ENCODE measurements around the gene WWP2. TPM values are rescaled to one million over a fixed set of nuclear protein-coding genes. Genes with fewer than 3 reads are reported as not detected.

WWP2 gene
- polyA plus RNA-seq, 1 donor from 2014 or later: 11.9 TPM

- Histone ChIP-seq H3F3A (ENCODE audit: insufficient read depth, low read length, poor library complexity, severe bottlenecking) (no peaks in the 10 kb centered on the region), H3K36me3 (ENCODE audit: insufficient read depth, low read length) (no peaks in the 10 kb centered on the region)
- TF ChIP-seq EP300 (conservative IDR thresholded peaks at IDR 0.05; ENCODE audit: poor library complexity, severe bottlenecking) (no peak), SMC3 (conservative IDR thresholded peaks at IDR 0.05; ENCODE audit: poor library complexity) (no peak), REST (IDR thresholded peaks at IDR 0.05; ENCODE audit: borderline replicate concordance) (no peak), MXI1 (conservative IDR thresholded peaks at IDR 0.05; ENCODE audit: poor library complexity, severe bottlenecking) (no peak), EZH2 (IDR thresholded peaks at IDR 0.05; ENCODE audit: borderline replicate concordance, insufficient read depth, low read length, poor library complexity, severe bottlenecking) (no peak), CTCF (IDR thresholded peaks at IDR 0.05; ENCODE audit: poor library complexity, severe bottlenecking) (no peak), POLR2AphosphoS5 (IDR thresholded peaks at IDR 0.05) (no peak), RAD21 (conservative IDR thresholded peaks at IDR 0.05) (no peak), TAF1 (IDR thresholded peaks at IDR 0.05; ENCODE audit: low read depth) (no peak)
These were observed 74.1 kb downstream of the WWP2 start for GRCh38 chr16:69836257-69836656.

DNA sequence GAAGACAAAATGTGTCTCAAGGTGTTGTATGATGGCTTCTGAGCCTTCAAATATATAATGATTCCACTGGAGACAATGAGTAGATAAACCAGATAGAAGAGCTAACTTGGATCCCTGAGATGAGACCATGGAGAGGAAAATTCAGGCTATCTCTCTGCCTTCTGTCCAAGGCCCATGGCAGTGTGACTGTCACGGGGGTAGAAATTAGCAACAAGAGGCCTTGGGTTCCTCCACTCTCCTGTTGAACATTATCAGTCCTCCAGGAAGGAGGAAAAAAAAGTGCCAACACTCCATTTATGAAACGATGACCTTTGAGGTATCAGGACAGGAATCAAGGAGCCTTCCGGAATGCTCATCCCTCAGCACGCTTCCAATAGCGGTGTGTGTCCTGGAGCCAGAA is 75.2 kb downstream of the WWP2 start:
- H3K9ac ChIP-seq (ENCODE audit: low read length): no peak overlapping the region
- no peaks in the 10 kb centered on the region for H4K20me1 ChIP-seq (ENCODE audit: insufficient read depth)
- no peaks in the 10 kb centered on the region for H3K36me3 ChIP-seq (ENCODE audit: insufficient read depth, low read length)
- H3K4me3 ChIP-seq (ENCODE audit: low read length): no peak overlapping the region
- no peak overlapping the region for H3K27ac ChIP-seq (ENCODE audit: low read length)
- H3K9me3 ChIP-seq (ENCODE audit: low read length): no peaks in the 10 kb centered on the region
- no peaks in the 10 kb centered on the region for H3F3A ChIP-seq (ENCODE audit: insufficient read depth, low read length, poor library complexity, severe bottlenecking)
- no peak overlapping the region for H3K4me2 ChIP-seq (ENCODE audit: low read length)
- no peak overlapping the region for H2AFZ ChIP-seq (ENCODE audit: low read depth, low read length)
- H3K27me3 ChIP-seq (ENCODE audit: insufficient read depth, low read depth, low read length): no peaks in the 10 kb centered on the region
- no peaks in the 10 kb centered on the region for H3K9me2 ChIP-seq (ENCODE audit: insufficient read depth, low read length)
- TF ChIP-seq REST (IDR thresholded peaks at IDR 0.05; ENCODE audit: borderline replicate concordance) (no peak), EZH2 (IDR thresholded peaks at IDR 0.05; ENCODE audit: borderline replicate concordance, insufficient read depth, low read length, poor library complexity, severe bottlenecking) (no peak), POLR2AphosphoS5 (IDR thresholded peaks at IDR 0.05) (no peak), TAF1 (IDR thresholded peaks at IDR 0.05; ENCODE audit: low read depth) (no peak)
- no peaks in the 10 kb centered on the region for H3K79me2 ChIP-seq (replicated peaks; ENCODE audit: insufficient read depth, low read length)

More at GRCh38 chr16:69836257-69836656, 74.1 kb downstream of the WWP2 start:
- Histone ChIP-seq H3K4me3 (ENCODE audit: low read length) (no peak overlapping the region), H2AFZ (ENCODE audit: low read depth, low read length) (no peak overlapping the region), H3K9ac (ENCODE audit: low read length) (no peak overlapping the region), H3K27me3 (ENCODE audit: insufficient read depth, low read depth, low read length) (no peaks in the 10 kb centered on the region), H3K9me3 (ENCODE audit: low read length) (no peaks in the 10 kb centered on the region), H3K27ac (ENCODE audit: low read length) (no peak overlapping the region), H4K20me1 (ENCODE audit: insufficient read depth) (no peaks in the 10 kb centered on the region), H3K79me2 (replicated peaks; ENCODE audit: insufficient read depth, low read length) (no peaks in the 10 kb centered on the region), H3K4me2 (ENCODE audit: low read length) (no peak overlapping the region), H3K9me2 (ENCODE audit: insufficient read depth, low read length) (no peaks in the 10 kb centered on the region)
